ENCODE data around the gene GPRIN3. TPM values are rescaled to one million over a fixed set of nuclear protein-coding genes. Genes with fewer than 3 reads are reported as not detected.

GPRIN3 gene
- total and polyA plus RNA-seq, 2 experiments from 2014 or later, result 0.74 to 3.2 TPM

DNA sequence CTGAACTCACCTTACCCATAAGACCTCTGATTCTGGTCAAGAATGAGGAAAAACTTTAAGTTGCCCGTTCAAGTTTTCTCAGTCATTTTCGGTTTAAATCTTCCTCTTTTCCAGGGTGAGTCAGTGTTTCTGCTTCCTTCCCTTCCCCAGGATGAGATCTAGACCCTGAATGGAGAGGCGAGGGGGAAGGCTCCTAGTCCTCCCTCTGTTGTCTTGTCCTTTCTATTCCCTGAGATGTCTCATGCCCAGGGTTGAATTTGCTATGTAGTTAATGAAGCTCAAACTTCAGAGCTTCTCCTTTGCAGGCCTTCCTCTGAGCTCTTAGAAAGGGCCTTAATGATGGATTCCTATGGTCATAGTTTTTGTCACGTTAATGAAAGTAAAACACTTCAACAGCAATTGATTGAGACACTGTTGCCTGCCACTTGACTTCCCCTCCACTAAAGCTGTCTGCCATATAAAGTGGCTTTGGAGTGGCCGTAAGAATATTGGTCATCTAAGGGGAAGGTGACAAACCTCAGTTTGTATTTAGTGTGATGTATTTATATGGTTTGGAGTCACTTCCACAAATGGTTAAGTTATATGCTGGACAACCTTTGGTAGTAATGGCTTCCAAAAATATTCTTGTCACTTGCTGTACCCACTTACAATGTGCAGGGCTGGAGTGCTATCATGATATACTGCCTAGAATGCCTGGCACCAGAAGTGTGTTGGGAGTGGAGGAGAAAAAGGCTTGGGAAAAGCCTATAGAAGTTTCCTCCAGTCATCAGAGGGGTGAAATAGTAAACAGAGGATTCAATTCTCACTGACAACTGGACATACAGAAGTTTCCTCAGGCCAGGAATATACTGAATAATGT, 24.3 kb upstream of the GPRIN3 start (continued):
- TF ChIP-seq, protein P1, sequence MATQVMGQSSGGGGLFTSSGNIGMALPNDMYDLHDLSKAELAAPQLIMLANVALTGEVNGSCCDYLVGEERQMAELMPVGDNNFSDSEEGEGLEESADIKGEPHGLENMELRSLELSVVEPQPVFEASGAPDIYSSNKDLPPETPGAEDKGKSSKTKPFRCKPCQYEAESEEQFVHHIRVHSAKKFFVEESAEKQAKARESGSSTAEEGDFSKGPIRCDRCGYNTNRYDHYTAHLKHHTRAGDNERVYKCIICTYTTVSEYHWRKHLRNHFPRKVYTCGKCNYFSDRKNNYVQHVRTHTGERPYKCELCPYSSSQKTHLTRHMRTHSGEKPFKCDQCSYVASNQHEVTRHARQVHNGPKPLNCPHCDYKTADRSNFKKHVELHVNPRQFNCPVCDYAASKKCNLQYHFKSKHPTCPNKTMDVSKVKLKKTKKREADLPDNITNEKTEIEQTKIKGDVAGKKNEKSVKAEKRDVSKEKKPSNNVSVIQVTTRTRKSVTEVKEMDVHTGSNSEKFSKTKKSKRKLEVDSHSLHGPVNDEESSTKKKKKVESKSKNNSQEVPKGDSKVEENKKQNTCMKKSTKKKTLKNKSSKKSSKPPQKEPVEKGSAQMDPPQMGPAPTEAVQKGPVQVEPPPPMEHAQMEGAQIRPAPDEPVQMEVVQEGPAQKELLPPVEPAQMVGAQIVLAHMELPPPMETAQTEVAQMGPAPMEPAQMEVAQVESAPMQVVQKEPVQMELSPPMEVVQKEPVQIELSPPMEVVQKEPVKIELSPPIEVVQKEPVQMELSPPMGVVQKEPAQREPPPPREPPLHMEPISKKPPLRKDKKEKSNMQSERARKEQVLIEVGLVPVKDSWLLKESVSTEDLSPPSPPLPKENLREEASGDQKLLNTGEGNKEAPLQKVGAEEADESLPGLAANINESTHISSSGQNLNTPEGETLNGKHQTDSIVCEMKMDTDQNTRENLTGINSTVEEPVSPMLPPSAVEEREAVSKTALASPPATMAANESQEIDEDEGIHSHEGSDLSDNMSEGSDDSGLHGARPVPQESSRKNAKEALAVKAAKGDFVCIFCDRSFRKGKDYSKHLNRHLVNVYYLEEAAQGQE (IDR thresholded peaks at IDR 0.05; ENCODE audit: unreplicated experiment), result no peak
- TF ChIP-seq NANOG (IDR thresholded peaks at IDR 0.05; ENCODE audit: borderline replicate concordance) (no peak), ZNF114 (CRISPR knock-in tag; IDR thresholded peaks at IDR 0.05) (no peak), JUNB (IDR thresholded peaks at IDR 0.05; ENCODE audit: unreplicated experiment) (no peak), STAT1 (IDR thresholded peaks at IDR 0.05; ENCODE audit: unreplicated experiment) (no peak), POLR2AphosphoS5 (IDR thresholded peaks at IDR 0.05; ENCODE audit: low read depth) (no peak), EZH2 (IDR thresholded peaks at IDR 0.05; ENCODE audit: low read depth, unreplicated experiment) (no peak), CREB1 (CRISPR knock-in tag; IDR thresholded peaks at IDR 0.05; ENCODE audit: low read depth) (no peak), ZNF331 (CRISPR knock-in tag; IDR thresholded peaks at IDR 0.05; ENCODE audit: low read depth) (no peak), EZH2phosphoT487 (IDR thresholded peaks at IDR 0.05; ENCODE audit: unreplicated experiment) (no peak)
- TF ChIP-seq, protein P2, sequence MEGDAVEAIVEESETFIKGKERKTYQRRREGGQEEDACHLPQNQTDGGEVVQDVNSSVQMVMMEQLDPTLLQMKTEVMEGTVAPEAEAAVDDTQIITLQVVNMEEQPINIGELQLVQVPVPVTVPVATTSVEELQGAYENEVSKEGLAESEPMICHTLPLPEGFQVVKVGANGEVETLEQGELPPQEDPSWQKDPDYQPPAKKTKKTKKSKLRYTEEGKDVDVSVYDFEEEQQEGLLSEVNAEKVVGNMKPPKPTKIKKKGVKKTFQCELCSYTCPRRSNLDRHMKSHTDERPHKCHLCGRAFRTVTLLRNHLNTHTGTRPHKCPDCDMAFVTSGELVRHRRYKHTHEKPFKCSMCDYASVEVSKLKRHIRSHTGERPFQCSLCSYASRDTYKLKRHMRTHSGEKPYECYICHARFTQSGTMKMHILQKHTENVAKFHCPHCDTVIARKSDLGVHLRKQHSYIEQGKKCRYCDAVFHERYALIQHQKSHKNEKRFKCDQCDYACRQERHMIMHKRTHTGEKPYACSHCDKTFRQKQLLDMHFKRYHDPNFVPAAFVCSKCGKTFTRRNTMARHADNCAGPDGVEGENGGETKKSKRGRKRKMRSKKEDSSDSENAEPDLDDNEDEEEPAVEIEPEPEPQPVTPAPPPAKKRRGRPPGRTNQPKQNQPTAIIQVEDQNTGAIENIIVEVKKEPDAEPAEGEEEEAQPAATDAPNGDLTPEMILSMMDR (conservative IDR thresholded peaks at IDR 0.05; ENCODE audit: low read depth in 2 of 2), result no peak
- TF ChIP-seq, protein P3, sequence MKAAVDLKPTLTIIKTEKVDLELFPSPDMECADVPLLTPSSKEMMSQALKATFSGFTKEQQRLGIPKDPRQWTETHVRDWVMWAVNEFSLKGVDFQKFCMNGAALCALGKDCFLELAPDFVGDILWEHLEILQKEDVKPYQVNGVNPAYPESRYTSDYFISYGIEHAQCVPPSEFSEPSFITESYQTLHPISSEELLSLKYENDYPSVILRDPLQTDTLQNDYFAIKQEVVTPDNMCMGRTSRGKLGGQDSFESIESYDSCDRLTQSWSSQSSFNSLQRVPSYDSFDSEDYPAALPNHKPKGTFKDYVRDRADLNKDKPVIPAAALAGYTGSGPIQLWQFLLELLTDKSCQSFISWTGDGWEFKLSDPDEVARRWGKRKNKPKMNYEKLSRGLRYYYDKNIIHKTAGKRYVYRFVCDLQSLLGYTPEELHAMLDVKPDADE (IDR thresholded peaks at IDR 0.05), result no peak

DNA sequence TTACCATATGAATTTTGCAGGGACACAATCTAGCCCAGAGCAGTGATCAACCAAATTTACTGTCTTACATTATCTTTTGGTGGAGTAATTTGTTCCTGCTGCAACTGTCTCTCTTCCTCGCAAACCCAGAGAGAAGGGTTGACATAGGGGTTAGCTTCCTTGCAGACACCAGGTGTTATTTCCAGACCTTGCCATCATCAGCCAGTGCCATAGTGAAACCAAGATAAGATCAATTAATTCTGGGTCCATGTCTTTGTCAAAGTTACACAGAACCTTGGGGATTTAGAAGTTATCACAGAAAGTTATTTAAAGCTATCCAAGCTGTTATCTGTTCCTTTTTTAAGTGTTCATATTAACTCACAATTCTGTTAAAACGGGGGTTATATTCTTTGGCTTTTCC, 23.6 kb upstream of the GPRIN3 start:
- Histone ChIP-seq H4K20me1 (replicated peaks; ENCODE audit: insufficient read depth) (no peaks in the 10 kb centered on the region), H3K27me3 (ENCODE audit: insufficient read depth) (no peaks in the 10 kb centered on the region), H3K4me3 (no peak overlapping the region), H2AFZ (no peak overlapping the region), H3K4me2 (no peak overlapping the region), H3K79me2 (replicated peaks; ENCODE audit: insufficient read depth) (no peaks in the 10 kb centered on the region), H3K9me2 (ENCODE audit: insufficient read depth) (no peaks in the 10 kb centered on the region), H3K27ac (ENCODE audit: low read depth) (no peak overlapping the region), H3K36me3 (ENCODE audit: insufficient read depth) (no peaks in the 10 kb centered on the region), H3F3A (replicated peaks; ENCODE audit: low read depth) (no peaks in the 10 kb centered on the region), H3K4me1 (ENCODE audit: insufficient read depth) (no peaks in the 10 kb centered on the region)
- Mint-ChIP-seq H3K4me1 (peaks cover 3% of the 10 kb centered on the region; the same call in 1 of the 3 replicates), H3K4me3 (no peak overlapping the region), H3K36me3 (ENCODE audit: low read depth) (no peaks in the 10 kb centered on the region), H3K9me3 (no peaks in the 10 kb centered on the region), H3K27me3 (ENCODE audit: insufficient read depth, low read depth, poor library complexity) (peaks cover 3% of the 10 kb centered on the region), H3K27ac (no peak overlapping the region)
- no peak for ATAC-seq
- no peak for DNase-seq (ENCODE audit: low spot score)
- TF ChIP-seq ZNF331 (CRISPR knock-in tag; IDR thresholded peaks at IDR 0.05; ENCODE audit: low read depth) (no peak), ZNF114 (CRISPR knock-in tag; IDR thresholded peaks at IDR 0.05) (no peak), STAT1 (IDR thresholded peaks at IDR 0.05; ENCODE audit: unreplicated experiment) (no peak), EZH2 (IDR thresholded peaks at IDR 0.05; ENCODE audit: low read depth, unreplicated experiment) (no peak), CREB1 (CRISPR knock-in tag; IDR thresholded peaks at IDR 0.05; ENCODE audit: low read depth) (no peak)

All from GM23338 (cell line).